Activated B cell treated with CpG ODN at 0.5 μM for 24 hours (primary cell): ENCODE measurements around the gene ZNF45. TPM values are rescaled to one million over a fixed set of nuclear protein-coding genes. Genes with fewer than 3 reads are reported as not detected.

Experiments
- ATAC-seq: fragments of 200-7000 bp; cut with Tn5 transposase; one replicate; pipeline ENCODE4 v1.10.0; 2021; ENCODE audit warnings: low read depth, mild to moderate bottlenecking, moderate library complexity
- CTCF ChIA-PET: fragments of 350-600 bp; sonication (Branson Sonifier 250); formaldehyde crosslinking; loops from one replicate; lab custom pipeline; 2021; ENCODE audit warnings: antibody characterized with exemption; lab: Charles Lee
- POLR2A ChIA-PET: fragments of 350-600 bp; sonication (Branson Sonifier 250); formaldehyde crosslinking; loops from one replicate; lab custom pipeline; 2021; ENCODE audit warnings: antibody characterized with exemption; lab: Charles Lee
- DNase-seq: peaks from one replicate; pipeline ENCODE4 v3.0.0; 2022
- H3K27ac Mint-ChIP-seq: one replicate; pipeline ENCODE4 v1.8.0; 2020; ENCODE audit warnings: mixed read lengths
- H3K27me3 Mint-ChIP-seq: one replicate; pipeline ENCODE4 v1.8.0; 2021; ENCODE audit warnings: mixed read lengths
- H3K36me3 Mint-ChIP-seq: one replicate; pipeline ENCODE4 v1.8.0; 2021; ENCODE audit warnings: low read depth, mixed read lengths
- H3K4me1 Mint-ChIP-seq: one replicate; pipeline ENCODE4 v1.8.0; 2021; ENCODE audit warnings: mixed read lengths
- H3K4me3 Mint-ChIP-seq: one replicate; pipeline ENCODE4 v1.8.0; 2020; ENCODE audit warnings: mild to moderate bottlenecking, mixed read lengths
- H3K9me3 Mint-ChIP-seq: one replicate; pipeline ENCODE4 v1.8.0; 2020; ENCODE audit warnings: mixed read lengths
- intact Hi-C: fragments of 100-400 bp; cut with micrococcal nuclease; formaldehyde crosslinking; loops from one replicate; pipeline ENCODE4 v1.15.1; 2024
- total RNA-seq: library from RNA; stranded (reverse); gene quantifications from 2 replicates; pipeline ENCODE4 v1.2.3, GENCODE V29; 2022
- TF ChIP-seq, protein P1 (sequence below): fragments of 200-600 bp; IDR thresholded peaks from one replicate; pipeline ENCODE4 v1.8.0; 2022; ENCODE audit warnings: antibody characterized with exemption, mild to moderate bottlenecking

Gene ZNF45
- total RNA-seq, 1 donor from 2014 or later: 19.1 TPM

- ChIA-PET POLR2A (no interaction called here), CTCF (no interaction called here)
- Mint-ChIP-seq H3K27ac (no peak overlapping the region), H3K4me3 (no peak overlapping the region), H3K9me3 (peaks cover 12% of the 10 kb centered on the region), H3K36me3 (peaks cover 3% of the 10 kb centered on the region), H3K4me1 (peaks cover 7% of the 10 kb centered on the region), H3K27me3 (peaks cover 7% of the 10 kb centered on the region)
- ATAC-seq (no peak), DNase-seq (no peak)
- intact Hi-C loops: loop anchor here (5.0 to 10.0 kb wide), 2 partner anchors 173 to 275 kb away; partner anchors contain the start of genes ZNF225 and ZNF227
- TF ChIP-seq, protein P1, sequence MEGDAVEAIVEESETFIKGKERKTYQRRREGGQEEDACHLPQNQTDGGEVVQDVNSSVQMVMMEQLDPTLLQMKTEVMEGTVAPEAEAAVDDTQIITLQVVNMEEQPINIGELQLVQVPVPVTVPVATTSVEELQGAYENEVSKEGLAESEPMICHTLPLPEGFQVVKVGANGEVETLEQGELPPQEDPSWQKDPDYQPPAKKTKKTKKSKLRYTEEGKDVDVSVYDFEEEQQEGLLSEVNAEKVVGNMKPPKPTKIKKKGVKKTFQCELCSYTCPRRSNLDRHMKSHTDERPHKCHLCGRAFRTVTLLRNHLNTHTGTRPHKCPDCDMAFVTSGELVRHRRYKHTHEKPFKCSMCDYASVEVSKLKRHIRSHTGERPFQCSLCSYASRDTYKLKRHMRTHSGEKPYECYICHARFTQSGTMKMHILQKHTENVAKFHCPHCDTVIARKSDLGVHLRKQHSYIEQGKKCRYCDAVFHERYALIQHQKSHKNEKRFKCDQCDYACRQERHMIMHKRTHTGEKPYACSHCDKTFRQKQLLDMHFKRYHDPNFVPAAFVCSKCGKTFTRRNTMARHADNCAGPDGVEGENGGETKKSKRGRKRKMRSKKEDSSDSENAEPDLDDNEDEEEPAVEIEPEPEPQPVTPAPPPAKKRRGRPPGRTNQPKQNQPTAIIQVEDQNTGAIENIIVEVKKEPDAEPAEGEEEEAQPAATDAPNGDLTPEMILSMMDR: no peak
These were observed 4.6 kb upstream of the ZNF45 start for GRCh38 chr19:43939557-43940260.

DNA sequence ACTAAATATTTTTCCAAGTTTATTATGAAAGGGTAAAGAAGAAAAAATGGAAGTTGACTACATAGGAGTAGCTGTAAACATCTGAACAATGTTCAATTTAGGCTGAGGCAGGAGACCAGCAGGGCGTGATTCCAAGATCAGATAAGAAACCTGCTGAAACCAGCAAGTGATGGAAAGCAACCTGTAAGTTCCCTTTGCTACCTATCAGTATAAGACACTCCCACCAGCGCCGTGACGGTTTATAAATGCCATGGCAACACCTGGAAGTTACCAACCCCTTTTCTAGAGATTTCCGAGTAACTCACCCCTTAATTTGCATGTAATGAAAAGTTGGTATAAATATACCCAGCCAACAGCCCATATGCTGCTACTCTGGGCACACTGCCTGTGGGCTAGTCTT, 1.1 kb upstream of the ZNF45 start:
- Mint-ChIP-seq H3K4me3 (peak overlapping the region; percentile 93), H3K27ac (no peak overlapping the region), H3K9me3 (peaks cover 12% of the 10 kb centered on the region), H3K36me3 (peaks cover 24% of the 10 kb centered on the region), H3K27me3 (peaks cover 7% of the 10 kb centered on the region), H3K4me1 (peaks cover 22% of the 10 kb centered on the region)
- DNase-seq (no peak), ATAC-seq (no peak)
- CTCF ChIA-PET: interaction anchor here (1.6 kb wide), 1 partner anchor 15 kb away, joined by 3 read pairs; the partner anchor contains the start of gene ZNF221
- POLR2A ChIA-PET: interaction anchor here (1.5 to 2.1 kb wide), 4 partner anchors 15 to 183 kb away, joined by 4 to 15 read pairs (median 8); partner anchors contain the start of genes ZNF221, ZNF225 and ZNF230
- TF ChIP-seq, protein P1: no peak
- intact Hi-C loops: loop anchor here (5.0 to 10.0 kb wide), 2 partner anchors 176 to 279 kb away; partner anchors contain the start of genes ZNF225 and ZNF227

GRCh38 chr19:43934055-43934984, 762 bp downstream of the ZNF45 start:
- ChIA-PET CTCF (no interaction called here), POLR2A (interaction anchor here (0.6 to 2.1 kb wide), 13 partner anchors 17 to 566 kb away, joined by 3 to 15 read pairs (median 4); partner anchors contain the start of genes PHLDB3, ZNF180, ZNF221 and ZNF224)
- TF ChIP-seq, protein P1: no peak
- peak overlapping the region; percentile 89 for H3K27ac Mint-ChIP-seq
- H3K9me3 Mint-ChIP-seq: peaks cover 4% of the 10 kb centered on the region
- peaks cover 22% of the 10 kb centered on the region for H3K4me1 Mint-ChIP-seq
- no peak for DNase-seq
- no peak for ATAC-seq
- no peaks in the 10 kb centered on the region for H3K27me3 Mint-ChIP-seq
- H3K4me3 Mint-ChIP-seq: peak overlapping the region; percentile 93
- intact Hi-C loops: loop anchor here (2.0 to 10.0 kb wide), 3 partner anchors 160 to 514 kb away; partner anchors contain the start of genes ZNF224, ZNF227 and ZNF229
- H3K36me3 Mint-ChIP-seq: peaks cover 42% of the 10 kb centered on the region

GRCh38 chr19:43928820-43929219, 6.3 kb downstream of the ZNF45 start:
- POLR2A ChIA-PET: no interaction called here
- intact Hi-C loops: no loop called here

More at GRCh38 chr19:43928820-43929219, 6.3 kb downstream of the ZNF45 start:
- Mint-ChIP-seq H3K9me3 (peaks cover 3% of the 10 kb centered on the region), H3K27me3 (no peaks in the 10 kb centered on the region), H3K4me1 (peaks cover 7% of the 10 kb centered on the region), H3K4me3 (no peak overlapping the region), H3K36me3 (peaks cover 89% of the 10 kb centered on the region), H3K27ac (no peak overlapping the region)
- CTCF ChIA-PET: no interaction called here
- ATAC-seq (no peak), DNase-seq (no peak)
- TF ChIP-seq, protein P1: no peak
